Measurements from ENCODE around the gene CTDSPL.
A peak's percentile ranks its signal among the peaks of the same experiment; 100 is the strongest.

Gene CTDSPL

DNA sequence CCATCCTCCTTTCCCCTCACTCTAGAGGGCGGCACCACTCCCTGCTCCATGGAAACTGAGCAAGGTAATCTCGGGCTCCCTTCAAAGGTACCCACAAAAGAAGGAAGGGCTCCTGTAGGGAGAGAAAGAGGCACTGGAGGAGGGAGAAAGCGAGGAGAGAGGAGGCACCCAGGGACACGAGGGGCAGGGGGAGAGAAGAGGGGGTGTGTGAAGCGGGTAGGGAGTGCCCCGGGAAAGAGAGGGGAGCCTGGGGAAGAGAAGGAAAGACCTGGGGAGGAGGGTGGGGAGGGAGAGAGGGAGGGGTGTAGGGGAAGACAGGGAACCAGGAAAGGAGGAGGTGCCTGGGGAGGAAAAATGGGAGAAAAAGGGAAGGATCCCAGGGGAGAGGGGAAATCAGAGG, 129.4 kb downstream of the CTDSPL start:
- no peak for DNase-seq

GRCh38 chr3:37991823-37992222, 130.1 kb downstream of the CTDSPL start:
- no peak for DNase-seq

GRCh38 chr3:37992271-37993066, 130.8 kb downstream of the CTDSPL start:
- no peak for DNase-seq

- DNase-seq, result no peak
These were observed 131.4 kb downstream of the CTDSPL start for GRCh38 chr3:37993067-37993455.

- no peak for DNase-seq
These were observed 131.8 kb downstream of the CTDSPL start for GRCh38 chr3:37993460-37993819.

GRCh38 chr3:37993820-37994638, 132.3 kb downstream of the CTDSPL start:
- DNase-seq, result peak; percentile 35

DNA sequence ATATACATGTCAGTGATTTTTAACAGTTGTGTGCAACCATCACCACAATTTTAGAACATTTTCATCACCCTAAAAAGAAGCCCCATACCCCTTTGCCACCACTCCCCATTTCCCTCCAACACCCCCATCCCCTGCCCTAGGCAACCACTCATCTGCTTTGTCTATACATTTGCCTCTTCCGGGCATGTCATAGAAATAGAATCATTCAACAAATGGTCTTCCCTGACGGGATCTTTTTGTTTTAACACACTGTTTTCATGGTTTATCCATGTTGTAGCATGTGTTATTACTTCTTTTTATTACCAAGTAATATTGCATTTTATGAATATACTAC, 132.9 kb downstream of the CTDSPL start:
- DNase-seq, result no peak

GRCh38 chr3:37995652-37996641, 134.3 kb downstream of the CTDSPL start:
- no peak for DNase-seq

GRCh38 chr3:37996785-37997301, 135.2 kb downstream of the CTDSPL start:
- DNase-seq, result peak; percentile 71

GRCh38 chr3:37997342-37997741, 135.7 kb downstream of the CTDSPL start:
- no peak for DNase-seq

DNA sequence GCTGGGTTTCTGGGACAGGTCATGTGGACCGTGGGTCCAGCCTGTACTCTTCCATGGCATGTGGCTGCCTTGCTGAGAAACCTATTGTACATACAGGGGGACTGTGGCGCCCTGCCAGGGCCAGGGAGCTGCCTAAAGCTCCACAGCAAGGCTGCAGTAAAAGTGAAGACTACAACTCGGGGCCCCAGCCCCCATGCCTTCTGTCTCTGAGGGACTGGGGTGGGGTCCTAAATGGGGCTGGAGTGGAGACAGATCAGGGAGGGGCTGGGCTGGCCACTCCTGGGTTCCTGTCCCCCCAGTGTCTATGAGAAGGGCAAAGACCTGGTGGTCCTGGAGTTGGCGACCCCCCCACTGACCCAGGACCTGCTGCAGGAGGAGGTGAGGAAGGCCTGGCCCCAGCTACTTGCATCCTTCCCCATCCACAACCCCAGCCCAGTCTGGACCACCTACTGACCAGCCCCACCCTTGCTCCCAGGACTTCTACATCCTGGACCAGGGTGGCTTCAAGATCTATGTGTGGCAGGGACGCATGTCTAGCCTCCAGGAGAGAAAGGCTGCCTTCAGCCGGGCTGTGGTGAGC, 136.2 kb downstream of the CTDSPL start:
- DNase-seq, result no peak

DNA sequence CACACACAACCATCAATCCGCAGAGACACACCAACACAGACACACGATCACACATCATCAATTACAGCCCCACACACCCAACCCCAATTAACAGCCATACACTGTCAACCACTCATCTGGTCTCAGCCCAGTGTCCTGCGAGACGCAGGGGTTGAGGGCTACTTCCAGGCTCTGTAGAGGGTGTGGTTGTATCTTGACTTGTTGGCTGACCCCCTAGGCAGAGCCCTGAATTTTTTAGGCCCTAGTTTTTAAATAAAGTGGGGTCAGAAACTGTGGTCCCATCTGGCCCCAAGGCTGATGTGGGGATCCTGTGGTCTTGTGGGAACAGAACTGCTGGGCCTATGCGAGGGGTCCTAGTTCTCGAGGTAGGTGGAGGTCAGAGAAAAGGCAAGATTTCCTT, 138.2 kb downstream of the CTDSPL start:
- no peak for DNase-seq

DNA sequence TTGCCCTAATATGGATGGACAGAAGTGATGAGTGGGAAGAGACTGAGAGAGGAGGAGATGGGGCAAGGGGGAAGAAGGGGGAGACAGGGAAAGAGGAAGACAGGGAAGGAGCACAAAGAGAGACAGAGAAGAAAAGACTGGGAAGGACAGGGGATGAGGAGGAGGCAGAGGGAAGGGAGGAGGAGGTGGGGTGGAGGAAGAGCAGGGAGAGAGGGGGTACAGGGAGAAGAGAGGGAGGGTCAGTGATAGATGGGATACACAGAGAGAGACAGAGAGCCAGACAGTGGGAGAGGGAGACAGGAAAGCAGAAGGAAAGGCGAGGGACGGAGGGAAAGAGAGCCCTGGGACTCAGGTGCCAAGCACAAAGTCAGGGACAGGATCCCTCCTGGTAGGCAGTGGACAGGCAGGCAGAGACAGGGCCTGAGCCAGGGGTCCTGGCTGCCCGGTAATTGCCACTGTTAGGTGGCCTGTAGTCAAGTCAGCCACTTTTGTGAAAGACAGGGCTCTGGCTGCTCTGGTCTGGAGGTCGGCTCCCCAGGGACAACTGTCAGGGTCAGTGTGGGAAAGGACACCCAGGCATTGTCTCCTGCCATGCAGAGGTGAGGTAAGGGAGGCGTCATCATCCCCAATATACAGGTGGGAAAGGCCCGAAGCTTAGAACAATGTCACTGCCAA, 138.7 kb downstream of the CTDSPL start:
- DNase-seq, result no peak

DNA sequence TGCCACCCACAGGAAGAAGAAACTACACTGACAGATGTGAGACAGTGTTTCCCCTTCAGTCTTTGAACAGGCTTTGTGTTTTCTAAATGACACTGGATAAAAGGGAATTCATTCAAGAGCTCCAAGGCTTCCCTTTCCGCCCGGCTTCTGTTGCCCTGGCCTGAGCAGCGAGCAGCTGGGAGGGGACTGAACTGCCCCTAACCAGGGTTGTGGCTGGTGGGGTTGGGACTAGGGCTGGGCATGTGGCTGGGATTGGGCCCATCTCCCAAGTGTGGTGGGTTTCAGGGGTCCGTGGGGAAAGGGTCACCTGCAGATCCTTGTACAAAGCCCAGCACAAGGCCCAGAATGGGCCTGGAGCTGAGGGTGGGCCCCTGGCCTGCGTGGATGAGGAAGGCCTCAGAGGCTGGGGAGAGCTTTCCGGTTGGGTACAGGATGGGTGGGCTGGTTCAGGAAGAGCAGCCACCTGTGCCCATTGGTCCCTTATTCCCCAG, 139.3 kb downstream of the CTDSPL start:
- no peak for DNase-seq

DNA sequence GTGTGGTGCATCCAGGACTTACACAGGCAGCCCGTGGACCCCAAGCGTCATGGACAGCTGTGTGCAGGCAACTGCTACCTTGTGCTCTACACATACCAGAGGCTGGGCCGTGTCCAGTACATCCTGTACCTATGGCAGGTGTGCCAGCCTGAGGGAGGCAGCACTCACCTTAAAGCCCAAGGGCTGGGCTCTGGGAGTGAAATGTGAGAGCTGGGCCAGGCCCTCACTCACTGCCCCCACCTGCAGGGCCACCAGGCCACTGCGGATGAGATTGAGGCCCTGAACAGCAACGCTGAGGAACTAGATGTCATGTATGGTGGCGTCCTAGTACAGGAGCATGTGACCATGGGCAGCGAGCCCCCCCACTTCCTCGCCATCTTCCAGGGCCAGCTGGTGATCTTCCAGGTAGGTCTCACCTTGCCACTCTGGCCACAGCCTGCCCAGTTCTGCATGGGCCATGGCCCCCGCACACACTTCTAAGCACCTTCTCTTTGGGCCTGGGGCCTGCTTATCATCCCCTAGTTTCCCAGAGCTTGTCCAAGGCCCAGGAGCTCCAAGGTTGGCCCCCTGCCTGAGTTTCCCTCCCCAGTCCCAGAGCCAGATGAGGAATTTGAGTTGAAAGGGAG, 139.9 kb downstream of the CTDSPL start:
- DNase-seq, result no peak

GRCh38 chr3:38002291-38002876, 140.7 kb downstream of the CTDSPL start:
- no peak for DNase-seq

GRCh38 chr3:38002940-38003339, 141.3 kb downstream of the CTDSPL start:
- DNase-seq, result no peak

GRCh38 chr3:38003371-38003816, 141.7 kb downstream of the CTDSPL start:
- DNase-seq, result no peak

DNA sequence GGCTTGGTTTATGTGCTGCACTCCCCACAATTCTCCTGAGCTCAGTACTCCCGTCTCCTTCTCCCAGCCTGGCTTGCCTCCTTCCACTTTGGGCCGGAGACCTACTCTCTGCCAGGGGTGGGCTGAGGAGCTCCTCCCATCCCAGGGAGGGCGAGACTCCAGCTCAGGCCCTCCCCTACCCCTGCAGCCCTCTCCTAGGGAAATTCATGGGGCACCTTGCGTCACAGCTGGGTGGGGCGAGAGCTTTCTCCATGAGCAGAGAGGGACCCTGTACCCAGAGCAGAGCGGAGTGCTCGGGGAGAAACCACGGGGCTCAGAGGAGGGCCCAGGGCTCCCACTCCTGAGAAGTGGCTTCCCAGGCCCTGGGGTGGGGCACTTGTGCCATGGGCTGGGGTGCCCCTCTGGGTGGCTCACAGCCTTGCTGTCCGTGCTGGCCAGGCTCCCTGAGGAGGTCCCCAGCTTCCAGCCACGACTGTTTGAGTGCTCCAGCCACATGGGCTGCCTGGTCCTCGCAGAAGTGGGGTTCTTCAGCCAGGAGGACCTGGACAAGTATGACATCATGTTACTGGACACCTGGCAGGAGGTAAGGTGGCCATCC, 142.2 kb downstream of the CTDSPL start:
- no peak for DNase-seq

GRCh38 chr3:38004415-38005075, 142.9 kb downstream of the CTDSPL start:
- peak; percentile 42 for DNase-seq
